ENCODE data around the gene EID3.

GRCh38 chr12:104309446-104309993 lies 6.0 kb downstream of the EID3 start:
- TF ChIP-seq, protein P1, sequence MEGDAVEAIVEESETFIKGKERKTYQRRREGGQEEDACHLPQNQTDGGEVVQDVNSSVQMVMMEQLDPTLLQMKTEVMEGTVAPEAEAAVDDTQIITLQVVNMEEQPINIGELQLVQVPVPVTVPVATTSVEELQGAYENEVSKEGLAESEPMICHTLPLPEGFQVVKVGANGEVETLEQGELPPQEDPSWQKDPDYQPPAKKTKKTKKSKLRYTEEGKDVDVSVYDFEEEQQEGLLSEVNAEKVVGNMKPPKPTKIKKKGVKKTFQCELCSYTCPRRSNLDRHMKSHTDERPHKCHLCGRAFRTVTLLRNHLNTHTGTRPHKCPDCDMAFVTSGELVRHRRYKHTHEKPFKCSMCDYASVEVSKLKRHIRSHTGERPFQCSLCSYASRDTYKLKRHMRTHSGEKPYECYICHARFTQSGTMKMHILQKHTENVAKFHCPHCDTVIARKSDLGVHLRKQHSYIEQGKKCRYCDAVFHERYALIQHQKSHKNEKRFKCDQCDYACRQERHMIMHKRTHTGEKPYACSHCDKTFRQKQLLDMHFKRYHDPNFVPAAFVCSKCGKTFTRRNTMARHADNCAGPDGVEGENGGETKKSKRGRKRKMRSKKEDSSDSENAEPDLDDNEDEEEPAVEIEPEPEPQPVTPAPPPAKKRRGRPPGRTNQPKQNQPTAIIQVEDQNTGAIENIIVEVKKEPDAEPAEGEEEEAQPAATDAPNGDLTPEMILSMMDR (IDR thresholded peaks at IDR 0.05): no peak
- TF ChIP-seq POLR2A (IDR thresholded peaks at IDR 0.05): no peak

Measured in Peyer's patch (tissue), 4 donors.